ENCODE data around the gene MEP1A.
"Not testable (repeated sequence)": the region's sequence is repeated elsewhere in the genome, so short reads cannot be mapped to it uniquely, and the experiment has no call there.

Gene MEP1A, protein sequence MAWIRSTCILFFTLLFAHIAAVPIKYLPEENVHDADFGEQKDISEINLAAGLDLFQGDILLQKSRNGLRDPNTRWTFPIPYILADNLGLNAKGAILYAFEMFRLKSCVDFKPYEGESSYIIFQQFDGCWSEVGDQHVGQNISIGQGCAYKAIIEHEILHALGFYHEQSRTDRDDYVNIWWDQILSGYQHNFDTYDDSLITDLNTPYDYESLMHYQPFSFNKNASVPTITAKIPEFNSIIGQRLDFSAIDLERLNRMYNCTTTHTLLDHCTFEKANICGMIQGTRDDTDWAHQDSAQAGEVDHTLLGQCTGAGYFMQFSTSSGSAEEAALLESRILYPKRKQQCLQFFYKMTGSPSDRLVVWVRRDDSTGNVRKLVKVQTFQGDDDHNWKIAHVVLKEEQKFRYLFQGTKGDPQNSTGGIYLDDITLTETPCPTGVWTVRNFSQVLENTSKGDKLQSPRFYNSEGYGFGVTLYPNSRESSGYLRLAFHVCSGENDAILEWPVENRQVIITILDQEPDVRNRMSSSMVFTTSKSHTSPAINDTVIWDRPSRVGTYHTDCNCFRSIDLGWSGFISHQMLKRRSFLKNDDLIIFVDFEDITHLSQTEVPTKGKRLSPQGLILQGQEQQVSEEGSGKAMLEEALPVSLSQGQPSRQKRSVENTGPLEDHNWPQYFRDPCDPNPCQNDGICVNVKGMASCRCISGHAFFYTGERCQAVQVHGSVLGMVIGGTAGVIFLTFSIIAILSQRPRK

DNA sequence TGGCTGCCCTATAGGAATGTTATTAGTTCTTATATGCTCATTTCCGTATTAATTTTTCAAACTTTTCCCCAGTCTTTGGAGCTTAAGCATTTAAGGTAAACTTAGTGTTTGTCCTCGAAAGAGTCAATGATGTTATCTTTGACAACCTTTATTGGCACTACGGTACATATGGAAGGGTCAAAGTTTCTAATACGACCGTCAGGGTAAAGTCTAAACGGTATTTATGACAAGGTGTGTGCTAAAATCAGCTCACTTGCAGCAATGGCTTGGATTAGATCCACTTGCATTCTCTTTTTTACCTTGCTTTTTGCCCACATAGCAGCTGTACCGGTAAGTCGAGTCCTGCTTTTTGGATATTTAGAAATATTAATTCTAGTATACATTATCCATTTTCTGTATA is at the start of gene MEP1A:
MEP1A (plus strand) TSS at position 252 of the 400 bp plus-strand sequence; CDS start at position 262, 10 bp downstream.
- no peak for DNase-seq (ENCODE audit: low read depth)

DNA sequence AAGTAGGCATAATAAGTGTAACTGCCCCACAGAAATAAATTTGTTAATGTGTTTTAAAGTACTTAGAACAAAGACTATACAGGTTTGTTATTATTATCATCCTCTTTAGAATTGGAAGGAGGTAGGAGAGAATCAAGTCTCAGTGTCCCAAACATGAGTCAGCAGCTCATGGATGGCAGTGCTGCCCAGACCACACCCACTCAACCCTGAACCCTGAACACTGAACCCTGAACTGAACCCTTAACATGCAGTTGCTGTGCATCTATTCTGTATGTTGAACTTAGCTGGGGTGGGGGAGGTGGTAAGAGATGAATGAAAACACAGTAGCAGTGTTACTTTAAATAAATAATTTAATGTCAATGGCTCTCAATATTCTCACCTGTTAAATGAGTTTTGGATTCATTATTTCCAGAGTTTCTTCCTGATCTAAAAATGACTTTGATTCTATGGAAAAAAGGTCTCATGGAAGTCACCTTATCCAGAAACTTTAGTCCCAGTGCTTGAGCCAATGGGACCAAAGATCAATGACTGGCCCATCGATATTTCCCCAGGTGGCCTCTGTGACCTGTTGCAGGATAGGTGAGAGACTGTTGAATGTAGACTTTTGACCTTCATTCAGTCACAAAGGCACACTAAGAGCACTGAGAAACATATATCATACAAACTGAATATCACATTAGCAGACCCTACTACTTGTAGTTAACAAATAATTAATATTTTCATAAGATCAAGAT is 49.6 kb upstream of the MEP1A start:
- no peak for DNase-seq (ENCODE audit: low read depth)

DNA sequence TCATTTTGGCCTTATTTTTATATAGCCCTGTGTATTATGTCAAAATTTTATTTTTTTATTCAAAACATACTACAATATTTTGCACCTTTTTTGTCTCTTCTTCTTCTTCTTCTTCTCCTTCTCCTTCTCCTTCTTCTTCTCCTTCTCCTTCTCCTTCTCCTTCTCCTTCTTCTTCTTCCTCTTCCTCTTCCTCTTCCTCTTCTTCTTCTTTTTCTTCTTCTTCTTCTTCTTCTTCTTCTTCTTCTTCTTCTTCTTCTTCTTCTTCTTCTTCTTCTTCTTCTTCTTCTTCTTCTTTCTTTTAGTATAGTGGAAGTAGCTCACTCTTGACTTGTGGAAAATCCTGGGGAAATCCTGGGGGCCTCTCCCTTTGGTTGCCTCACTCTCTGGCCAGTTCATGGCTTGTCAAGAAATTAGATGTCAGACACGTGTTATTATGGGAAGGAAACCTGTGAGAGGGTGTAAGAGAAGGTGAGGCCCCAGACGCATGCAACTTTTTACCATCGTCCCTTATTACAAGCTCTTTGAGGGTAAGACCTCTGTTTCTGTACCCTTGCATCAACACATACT is 48.9 kb upstream of the MEP1A start:
- DNase-seq (ENCODE audit: low read depth) = not testable (repeated sequence)

DNA sequence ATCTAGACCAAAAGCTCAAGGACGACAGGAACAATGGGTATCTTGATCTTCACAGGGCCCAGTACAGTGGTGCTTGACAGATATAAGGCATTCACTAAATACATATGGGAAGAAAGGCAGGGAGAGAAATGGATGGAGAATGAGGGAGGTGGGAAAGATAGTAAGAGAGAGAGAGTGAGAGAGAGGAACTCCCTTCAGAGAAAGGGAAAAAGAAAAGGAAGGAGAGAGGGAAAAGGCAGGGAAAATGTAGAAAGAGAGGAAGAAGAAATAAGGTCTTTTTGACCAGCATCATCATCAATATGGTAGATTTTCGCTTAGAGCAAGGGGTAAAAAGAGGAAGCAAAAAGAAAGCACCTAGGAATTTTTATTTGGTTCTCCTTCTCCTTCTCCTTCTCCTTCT is 47.2 kb upstream of the MEP1A start:
- no peak for DNase-seq (ENCODE audit: low read depth)

DNA sequence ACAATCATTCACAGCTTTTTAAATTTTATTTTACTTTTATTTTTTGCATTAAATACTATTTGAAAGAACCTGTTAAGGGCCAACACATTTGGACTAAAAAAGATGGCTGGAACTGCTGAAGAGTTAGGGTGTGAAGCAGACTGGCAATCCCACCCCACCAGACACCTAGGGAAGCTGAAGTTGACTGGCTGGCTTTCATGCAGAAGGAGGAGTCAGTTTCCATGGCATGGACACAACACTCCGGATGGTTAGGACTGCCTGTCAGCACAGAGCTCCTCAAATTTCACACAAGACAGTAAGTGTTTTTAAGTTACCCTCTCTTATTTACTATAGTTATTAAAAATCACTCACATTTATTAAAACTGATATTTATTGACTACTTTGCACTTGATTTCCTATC is 46.5 kb upstream of the MEP1A start, which contains the start of gene ANKRD66:
ANKRD66 (plus strand) TSS at position 238 of the 400 bp plus-strand sequence. CDS start 5,016 bp downstream, outside the sequence.
- DNase-seq (ENCODE audit: low read depth) = no peak

DNA sequence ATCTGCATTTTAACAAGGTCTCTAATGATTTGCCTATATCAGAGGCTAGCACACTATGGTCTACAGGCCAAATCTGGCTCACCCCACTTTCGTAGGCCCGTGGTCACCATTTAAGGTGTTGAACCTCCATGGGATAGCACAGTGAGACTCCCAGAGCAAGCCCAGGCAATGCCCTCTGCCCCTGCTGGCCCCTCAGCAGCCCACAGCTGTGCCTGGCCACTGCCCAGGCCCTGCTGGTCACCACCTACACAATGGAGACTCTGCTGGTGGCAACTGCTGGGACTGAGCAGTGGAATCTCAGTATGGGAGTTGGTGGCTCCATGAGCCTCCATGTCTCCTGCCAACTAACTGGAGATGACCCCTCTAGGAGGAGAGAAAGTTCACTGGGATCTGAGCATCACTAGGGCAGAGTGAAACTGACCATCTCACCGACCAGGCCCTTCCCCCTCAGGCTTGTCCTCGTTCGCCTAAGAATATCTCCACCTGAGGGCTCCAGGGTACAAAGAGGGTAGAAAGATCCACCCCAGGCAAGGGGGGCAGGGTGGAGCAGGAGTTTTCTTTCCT is 44.2 kb upstream of the MEP1A start:
- DNase-seq (ENCODE audit: low read depth) = no peak

DNA sequence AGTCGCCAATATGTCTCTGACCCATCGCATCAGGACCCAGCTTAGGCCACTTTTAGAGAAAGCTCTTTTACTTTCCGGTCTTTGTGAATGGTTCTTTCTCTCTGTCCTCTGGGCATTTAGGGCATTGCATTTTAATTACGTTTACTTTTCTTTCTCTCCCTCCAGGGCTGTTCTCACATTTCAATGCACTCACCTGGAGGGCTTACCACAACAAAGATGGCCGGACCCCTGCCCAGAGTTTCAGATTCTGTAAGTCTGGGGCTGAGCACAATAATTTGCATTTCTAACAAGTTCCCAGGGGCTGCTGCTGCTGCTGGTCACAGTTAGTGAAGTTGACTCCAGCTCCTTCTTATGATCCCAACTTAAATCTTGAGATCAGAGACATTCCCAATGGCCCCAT is 43.5 kb upstream of the MEP1A start:
- DNase-seq (ENCODE audit: low read depth) = no peak

DNA sequence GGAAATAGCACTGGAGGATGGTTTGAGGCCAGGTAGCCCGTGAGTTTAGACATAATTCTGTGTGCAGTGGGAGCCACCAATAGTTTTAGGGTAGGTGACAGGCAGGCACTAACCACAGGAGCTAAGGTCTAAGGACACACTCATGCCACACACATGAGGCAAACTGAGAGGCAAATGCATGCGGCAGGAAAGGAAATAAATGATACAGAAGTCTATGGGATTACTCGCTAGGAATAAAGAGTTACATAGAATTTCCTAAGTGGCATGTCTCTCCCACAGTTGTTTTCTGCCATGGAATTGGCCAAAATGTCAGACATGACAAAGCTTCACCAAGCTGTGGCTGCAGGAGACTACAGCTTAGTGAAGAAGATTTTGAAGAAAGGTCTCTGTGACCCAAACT is 41.5 kb upstream of the MEP1A start:
- DNase-seq (ENCODE audit: low read depth) = no peak

DNA sequence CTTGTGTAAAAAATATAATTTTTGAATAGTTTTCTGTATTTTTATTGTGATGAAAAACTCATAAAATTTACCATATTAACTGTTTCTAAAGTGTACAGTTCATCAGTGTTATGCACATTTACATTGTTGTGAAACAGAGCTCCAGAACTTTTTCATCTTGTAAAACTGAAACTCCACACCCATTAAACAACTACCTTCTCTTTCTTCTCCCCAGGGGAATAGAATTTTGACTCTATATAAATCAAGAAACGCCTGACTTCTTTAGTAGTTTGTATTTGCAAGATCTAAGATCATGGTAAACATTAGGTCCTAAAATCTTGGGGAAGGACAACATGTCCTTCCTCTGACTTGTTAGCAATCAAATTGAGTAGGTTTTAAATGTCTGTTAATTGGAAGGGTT is 37.3 kb upstream of the MEP1A start:
- DNase-seq (ENCODE audit: low read depth) = no peak

DNA sequence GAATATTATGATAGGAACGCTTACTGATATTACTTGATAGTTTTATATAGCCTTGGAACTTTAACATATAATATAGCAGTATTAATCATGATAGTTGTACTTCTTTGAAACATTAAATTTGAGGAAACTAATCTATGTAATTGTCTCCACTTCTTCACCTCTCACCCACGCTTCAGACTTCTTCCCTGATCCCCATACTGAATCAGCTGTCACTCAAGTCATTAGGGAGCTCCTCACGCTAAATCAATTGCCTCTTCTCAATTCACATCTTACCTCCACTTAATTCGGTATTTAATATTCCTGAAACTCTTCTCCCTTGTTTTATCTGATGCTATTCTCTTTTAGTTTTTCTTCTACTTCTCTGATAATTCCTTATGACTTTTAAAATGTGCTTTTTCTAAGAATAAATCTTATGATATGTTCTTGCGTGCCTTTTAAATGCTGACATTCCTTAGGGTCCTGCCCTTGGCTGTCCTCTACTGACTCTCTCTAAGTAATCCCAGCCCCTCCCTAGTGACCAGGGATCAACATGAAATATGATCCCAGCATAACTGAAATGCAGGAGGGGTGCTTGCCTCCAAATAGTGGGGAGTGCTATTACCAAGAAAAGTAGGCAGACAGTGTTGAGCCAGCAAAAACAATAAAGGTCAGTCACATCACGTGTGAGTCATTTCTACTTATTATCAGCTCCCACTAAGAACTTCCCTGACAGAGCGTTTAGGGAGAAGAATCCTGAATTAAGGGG is 36.5 kb upstream of the MEP1A start:
- no peak for DNase-seq (ENCODE audit: low read depth)

DNA sequence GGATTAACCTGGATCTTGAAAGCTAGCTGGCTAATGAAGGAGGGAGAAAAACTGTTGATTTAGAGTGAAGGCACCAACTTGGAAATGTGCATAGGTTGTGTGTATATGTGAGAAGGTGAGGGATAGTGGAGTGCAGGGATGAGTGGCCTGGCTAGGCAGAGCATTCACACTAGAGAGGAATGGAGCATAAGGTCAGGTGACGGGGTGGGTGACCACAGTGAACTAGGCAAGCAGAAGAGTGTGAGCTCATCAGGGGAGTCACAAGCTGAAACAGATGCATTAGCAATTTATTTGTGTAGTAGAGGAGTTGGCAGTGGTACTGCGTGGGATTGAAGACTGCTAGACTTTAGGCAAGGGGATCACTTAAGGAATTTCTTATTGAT is 36.0 kb upstream of the MEP1A start:
- DNase-seq (ENCODE audit: low read depth) = no peak

DNA sequence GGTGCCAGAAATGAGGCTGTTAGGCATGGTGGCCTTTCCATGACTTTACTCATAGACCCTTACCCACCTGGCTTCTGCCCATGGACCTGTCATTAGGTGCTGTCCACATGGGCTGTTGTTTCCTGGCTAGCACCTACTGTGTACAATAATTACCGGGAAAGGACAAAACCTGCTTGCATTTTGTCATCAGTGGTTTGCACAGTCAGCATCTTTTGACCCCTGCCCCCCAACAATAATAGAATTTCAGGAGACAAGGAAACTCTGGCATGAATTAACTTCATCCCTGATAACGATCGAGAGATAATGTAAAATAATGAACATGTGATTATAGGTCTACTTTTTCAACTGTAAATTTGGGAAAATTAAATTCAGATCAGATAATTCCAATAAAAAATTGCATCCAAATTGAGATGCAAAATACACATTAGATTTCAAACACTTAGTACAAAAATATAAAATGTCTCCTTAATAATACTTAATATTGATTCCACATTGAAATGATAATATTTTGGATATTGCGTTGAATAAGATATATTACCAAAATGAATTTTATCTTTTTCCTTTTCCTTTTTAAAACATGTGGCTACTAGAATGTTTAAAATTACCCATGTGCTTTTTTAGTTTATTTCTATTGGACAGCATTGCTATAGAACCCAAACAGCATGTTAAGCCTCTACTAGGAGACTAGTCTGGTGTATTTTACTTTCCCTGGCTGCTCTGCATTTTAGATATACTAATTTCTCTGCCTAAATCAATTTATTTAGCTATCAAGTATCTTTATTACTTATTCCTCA is 34.0 kb upstream of the MEP1A start:
- no peak for DNase-seq (ENCODE audit: low read depth)

DNA sequence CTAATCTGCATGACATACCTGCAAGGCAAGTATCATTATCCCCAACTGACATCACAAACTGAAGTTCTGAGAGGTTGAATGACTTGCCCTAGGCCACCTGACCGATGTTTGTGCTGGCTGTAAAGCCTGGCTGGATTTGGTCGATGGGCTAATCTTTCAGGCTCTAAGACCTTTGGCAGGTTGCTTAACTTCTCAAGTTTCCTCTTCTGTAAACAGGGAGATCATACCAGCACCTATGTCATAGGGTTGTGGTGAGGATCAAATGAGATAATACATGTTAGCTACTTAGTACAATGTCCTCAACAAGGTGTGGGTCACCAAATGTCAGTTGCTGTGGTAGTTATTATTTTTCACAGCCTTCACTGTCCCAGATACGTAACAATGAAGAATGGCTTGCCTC is 32.3 kb upstream of the MEP1A start:
- DNase-seq (ENCODE audit: low read depth) = no peak

DNA sequence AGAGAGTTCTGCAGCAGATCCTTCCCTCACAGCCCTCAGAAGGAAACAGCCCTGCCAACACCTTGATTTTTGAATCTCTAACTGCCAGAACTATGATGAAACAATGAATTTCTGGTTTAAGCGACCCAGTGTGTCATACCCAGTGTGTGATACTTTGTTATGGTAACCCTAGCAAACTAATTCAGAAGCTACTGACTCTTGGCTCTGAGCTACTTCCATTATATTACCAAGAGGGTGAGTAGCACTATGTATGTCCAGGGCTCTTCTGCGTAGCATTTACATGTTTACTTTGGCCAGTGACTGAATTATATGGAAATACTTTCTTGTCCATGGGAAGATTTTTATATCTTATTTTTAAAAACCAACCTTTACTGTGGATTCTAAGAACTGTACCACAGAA is 29.7 kb upstream of the MEP1A start:
- DNase-seq (ENCODE audit: low read depth) = no peak

DNA sequence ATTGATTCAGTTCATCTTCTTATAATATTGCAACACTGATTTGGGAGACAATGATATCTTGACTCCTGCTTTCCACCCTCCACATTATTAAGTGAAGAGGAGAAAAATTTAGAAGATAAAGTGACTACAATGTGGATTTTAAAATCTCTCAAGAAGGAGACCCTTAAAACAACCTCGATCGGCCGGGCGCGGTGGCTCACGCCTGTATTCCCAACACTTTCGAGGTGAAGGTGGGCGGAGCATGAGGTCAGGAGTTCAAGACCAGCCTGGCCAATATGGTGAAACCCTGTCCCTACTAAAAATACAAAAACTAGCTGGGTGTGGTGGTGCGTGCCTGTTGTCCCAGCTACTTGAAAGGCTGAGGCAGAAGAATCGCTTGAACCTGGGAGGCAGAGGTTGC is 28.9 kb upstream of the MEP1A start:
- DNase-seq (ENCODE audit: low read depth) = not testable (repeated sequence)

DNA sequence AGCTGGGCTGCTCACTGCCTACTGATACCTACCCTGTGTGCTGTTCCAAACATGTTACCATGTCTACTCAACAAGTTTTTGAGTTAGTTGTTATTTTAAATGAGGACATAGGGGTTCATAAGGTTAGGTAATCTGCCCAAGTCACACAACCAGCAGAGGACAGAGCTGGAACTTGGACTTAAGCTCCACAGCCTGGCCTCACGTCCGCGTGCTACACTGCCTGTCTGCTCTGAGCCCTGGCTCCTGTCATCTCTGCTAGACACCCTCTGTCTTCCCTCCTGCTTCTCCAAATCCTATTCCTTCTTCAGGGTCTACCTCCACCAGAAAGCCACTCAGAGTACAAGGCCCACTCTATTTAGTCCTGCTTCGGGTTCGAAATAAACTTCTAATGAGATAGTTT is 28.2 kb upstream of the MEP1A start:
- DNase-seq (ENCODE audit: low read depth) = no peak

DNA sequence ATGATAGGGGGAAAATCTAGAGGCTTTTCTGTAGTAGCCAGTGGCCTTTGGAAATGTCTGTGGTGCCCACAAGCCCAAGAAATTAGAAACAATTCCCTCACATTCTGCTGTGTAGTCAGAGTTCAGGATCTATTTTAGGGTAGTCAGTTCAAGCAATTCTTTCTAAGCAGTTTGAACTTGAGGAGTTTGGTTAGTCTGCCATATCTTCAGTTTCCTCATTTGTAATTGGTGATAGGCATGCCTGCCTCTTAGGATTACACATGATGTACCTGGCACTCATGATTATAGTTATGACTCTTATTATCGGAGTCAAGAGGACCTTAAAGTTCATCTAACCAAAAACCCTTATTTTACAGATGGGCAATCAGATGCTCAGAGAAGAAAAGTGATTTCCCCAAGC is 21.2 kb upstream of the MEP1A start:
- DNase-seq (ENCODE audit: low read depth) = no peak

DNA sequence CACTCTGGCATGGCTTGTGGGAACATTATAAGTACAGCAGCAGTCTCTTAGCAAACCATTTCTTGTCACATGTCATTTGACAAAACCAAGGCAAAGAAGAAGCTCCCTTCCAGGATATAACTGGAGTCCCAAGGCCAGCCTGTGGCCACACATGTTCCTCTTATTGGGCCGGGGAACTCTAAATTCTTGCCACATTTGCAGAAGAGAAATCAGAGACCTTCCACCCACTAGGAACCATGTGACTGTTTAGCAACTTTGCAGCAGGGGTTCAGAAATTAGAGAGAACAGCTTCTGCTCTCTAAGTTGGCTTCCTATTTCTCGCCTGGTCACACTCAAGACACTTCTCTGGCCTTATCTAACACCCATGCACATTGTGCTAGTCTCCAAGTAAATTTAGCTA is 20.4 kb upstream of the MEP1A start:
- no peak for DNase-seq (ENCODE audit: low read depth)

DNA sequence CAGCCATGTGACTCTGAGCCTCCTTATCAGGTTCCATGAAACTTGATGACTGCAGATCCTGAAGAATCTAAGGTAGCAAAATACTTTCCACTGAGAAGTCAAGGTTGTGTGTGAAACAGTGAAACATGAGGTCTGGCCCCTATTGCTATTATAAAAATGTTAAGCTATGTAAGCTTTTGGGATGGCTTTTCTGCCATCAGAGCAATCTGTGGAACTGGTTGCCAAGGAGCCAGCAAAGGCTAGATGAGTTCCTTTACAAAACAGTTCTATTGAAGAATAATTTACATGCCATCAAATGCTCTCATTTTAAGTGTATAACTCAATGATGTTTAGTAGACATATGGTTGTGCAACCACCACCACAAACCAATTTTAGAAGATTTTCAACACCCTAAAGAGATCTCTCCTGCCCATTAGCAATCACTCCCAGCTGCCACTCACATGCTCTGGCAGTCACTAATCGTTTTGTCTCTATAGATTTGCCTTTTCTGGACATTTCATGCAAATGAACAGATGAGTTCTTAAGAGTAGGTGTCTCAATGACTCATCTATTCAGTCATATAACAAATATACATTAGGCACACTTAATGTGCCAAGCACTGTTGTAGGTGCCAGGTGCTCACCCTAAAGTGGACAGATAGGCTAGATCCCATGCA is 19.9 kb upstream of the MEP1A start:
- no peak for DNase-seq (ENCODE audit: low read depth)

DNA sequence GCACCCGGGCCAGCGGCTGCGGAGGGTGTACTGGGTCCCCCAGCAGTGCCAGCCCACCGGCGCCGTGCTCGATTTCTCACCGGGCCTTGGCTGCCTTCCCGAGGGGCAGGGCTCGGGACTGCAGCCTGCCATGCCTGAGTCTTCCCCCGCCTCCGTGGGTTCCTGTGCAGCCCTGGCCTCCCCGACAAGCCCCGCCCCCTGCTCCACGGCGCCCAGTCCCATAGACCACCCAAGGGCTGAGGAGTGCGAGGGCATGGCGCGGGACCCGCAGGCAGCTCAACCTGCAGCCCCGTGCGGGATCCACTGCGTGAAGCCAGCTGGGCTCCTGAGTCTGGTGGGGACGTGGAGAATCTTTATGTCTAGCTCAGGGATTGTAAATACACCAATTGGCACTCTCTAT is 18.5 kb upstream of the MEP1A start:
- not testable (repeated sequence) for DNase-seq (ENCODE audit: low read depth)
